IPS DF 6.9 (cell line): ENCODE results near the gene NUBP2.
"Not testable (repeated sequence)": the region's sequence is repeated elsewhere in the genome, so short reads cannot be mapped to it uniquely, and the experiment has no call there.

Experiments used
- DNase-seq: peaks from one replicate; pipeline ENCODE4 v3.0.0-alpha.2; 2013; ENCODE audit warnings: low read depth, low spot score
- H3K27ac ChIP-seq: one replicate; pipeline ENCODE4 v1.5.1; 2013; ENCODE audit warnings: low read length, control low read depth
- H3K27me3 ChIP-seq: 2 replicates; pipeline ENCODE4 v1.6.1; 2013; ENCODE audit warnings: mild to moderate bottlenecking, low read length; ENCODE audit not compliant: control insufficient read depth, insufficient read depth
- H3K36me3 ChIP-seq: 2 replicates; pipeline ENCODE4 v1.6.1; 2013; ENCODE audit warnings: low read length; ENCODE audit not compliant: control insufficient read depth, insufficient read depth
- H3K4me1 ChIP-seq: 2 replicates; pipeline ENCODE4 v1.6.1; 2013; ENCODE audit warnings: low read length; ENCODE audit not compliant: control insufficient read depth, insufficient read depth
- H3K4me3 ChIP-seq: 2 replicates; pipeline ENCODE4 v1.5.1; 2013; ENCODE audit warnings: mild to moderate bottlenecking, low read length
- H3K9me3 ChIP-seq: 2 replicates; pipeline ENCODE4 v1.6.1; 2013; ENCODE audit warnings: low read length, inconsistent platforms; ENCODE audit not compliant: control insufficient read depth, insufficient read depth
- WGBS: extraction: QIAGEN DNeasy Blood & Tissue Kit; methylation state at CpG from one replicate; pipeline ENCODE4 v1.1.7; 2013; ENCODE audit warnings: mixed read lengths, missing lambda C conversion rate; ENCODE audit not compliant: insufficient read length, insufficient coverage; 5-methylcytosine and 5-hydroxymethylcytosine counted together

Gene NUBP2

GRCh38 chr16:1792836-1793577 lies 10.2 kb downstream of the NUBP2 start:
- no peak overlapping the region for H3K27ac ChIP-seq
- peaks cover 14% of the 10 kb centered on the region for H3K36me3 ChIP-seq
- H3K9me3 ChIP-seq: no peaks in the 10 kb centered on the region; the same call in 1 of the 2 replicates
- no peaks in the 10 kb centered on the region for H3K27me3 ChIP-seq
- H3K4me3 ChIP-seq: no peak overlapping the region
- no CpG with 5 or more reads among the region's 33 CpGs for WGBS
- no peaks in the 10 kb centered on the region; the same call in 1 of the 2 replicates for H3K4me1 ChIP-seq
- no peak for DNase-seq

DNA sequence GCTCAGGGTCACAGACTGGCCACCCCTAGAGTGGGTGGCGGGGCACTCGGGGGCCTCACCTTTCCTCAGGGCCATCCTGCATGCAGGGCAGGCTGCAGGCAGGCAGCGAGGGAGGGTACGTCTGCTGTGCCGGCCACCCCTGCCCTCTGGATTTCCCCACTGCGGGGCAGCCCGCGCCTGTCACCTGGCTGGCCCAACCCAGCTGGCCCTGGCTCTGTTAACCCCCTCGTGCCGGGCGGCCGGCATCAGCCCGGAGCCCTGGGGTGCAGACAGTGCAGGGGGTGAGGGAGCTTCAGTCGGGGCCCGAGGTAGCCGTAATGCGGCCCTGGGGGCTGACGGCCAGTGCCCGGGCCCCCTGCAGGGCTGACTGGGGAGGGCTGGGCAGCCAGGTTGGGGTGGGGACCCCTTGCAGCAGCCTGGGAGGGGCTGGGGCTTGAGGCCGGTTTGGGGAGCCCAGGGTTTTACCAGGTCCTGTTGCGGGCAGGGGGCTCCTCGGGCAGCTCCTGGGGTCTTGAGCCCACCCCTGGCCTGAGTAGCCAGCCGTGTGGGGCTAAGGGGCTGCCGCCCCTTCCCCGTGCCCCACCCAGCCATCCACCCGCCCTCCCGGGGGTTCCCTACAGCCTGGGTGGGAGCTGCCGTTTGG lies 10.9 kb downstream of the NUBP2 start, which contains the start of gene IGFALS:
IGFALS (minus strand) TSS at position 128 of the 643 bp plus-strand sequence; CDS start at position 75, 53 bp downstream.
- no peaks in the 10 kb centered on the region; the same call in 1 of the 2 replicates for H3K4me1 ChIP-seq
- H3K4me3 ChIP-seq: no peak within 1 kb of the TSS
- no peak within 1 kb of the TSS for H3K27ac ChIP-seq
- peaks cover 1% of the 10 kb centered on the region for H3K9me3 ChIP-seq
- H3K36me3 ChIP-seq: peaks cover 7% of the 10 kb centered on the region
- H3K27me3 ChIP-seq: no peaks in the 10 kb centered on the region
- no CpG with 5 or more reads among the region's 28 CpGs for WGBS
- DNase-seq: no peak

DNA sequence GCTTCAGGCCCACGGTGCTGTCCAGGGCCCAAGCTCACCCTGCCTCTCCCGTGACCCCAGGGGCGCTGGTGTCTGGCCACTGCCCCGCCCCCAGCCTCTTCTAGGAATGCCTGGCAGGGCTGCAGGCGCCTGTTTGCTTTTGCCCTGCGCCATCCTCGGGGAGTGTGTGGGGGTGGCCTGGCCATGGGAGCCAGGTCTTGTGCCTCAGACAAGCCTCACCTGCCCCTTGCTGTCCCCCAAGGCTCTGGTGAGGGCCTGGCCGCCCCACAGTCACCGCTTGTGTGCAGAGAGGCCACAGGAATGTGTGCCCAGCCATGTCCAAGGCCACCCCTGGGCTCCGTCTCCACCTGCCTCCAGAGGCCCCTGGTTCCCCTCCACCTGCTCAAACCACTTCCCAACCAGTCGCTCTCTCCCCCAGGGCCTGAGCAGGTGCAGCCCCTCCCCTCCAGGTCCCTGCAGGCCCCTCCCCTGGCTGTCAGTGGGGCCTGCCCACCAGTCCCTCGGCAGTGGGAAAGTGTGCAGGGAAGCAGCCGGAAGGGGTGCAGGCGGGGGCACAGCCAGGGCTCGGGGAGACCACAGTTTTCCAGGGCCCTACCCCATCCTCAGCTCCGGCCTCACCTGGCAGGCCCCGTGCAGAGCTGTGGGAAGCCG lies 11.6 kb downstream of the NUBP2 start:
- no peaks in the 10 kb centered on the region for H3K27me3 ChIP-seq
- peaks cover 3% of the 10 kb centered on the region for H3K9me3 ChIP-seq
- peaks cover 3% of the 10 kb centered on the region for H3K36me3 ChIP-seq
- DNase-seq: no peak
- H3K27ac ChIP-seq: no peak overlapping the region
- H3K4me3 ChIP-seq: no peak overlapping the region
- no peaks in the 10 kb centered on the region; the same call in 1 of the 2 replicates for H3K4me1 ChIP-seq
- WGBS: no CpG with 5 or more reads among the region's 18 CpGs

GRCh38 chr16:1794908-1795666 lies 12.3 kb downstream of the NUBP2 start:
- Histone ChIP-seq H3K4me1 (no peaks in the 10 kb centered on the region; the same call in 1 of the 2 replicates), H3K9me3 (peaks cover 3% of the 10 kb centered on the region), H3K27ac (no peak overlapping the region), H3K27me3 (no peaks in the 10 kb centered on the region), H3K36me3 (peaks cover 3% of the 10 kb centered on the region), H3K4me3 (no peak overlapping the region; the same call in 1 of the 2 replicates)
- DNase-seq: no peak
- no CpG with 5 or more reads among the region's 32 CpGs for whole genome bisulfite sequencing

GRCh38 chr16:1799263-1799662 lies 16.5 kb downstream of the NUBP2 start:
- not testable (repeated sequence) for H3K9me3 ChIP-seq, H3K36me3 ChIP-seq, H3K4me1 ChIP-seq, DNase-seq, H3K4me3 ChIP-seq, H3K27ac ChIP-seq, H3K27me3 ChIP-seq
- WGBS: no CpG with 5 or more reads among the region's 5 CpGs

DNA sequence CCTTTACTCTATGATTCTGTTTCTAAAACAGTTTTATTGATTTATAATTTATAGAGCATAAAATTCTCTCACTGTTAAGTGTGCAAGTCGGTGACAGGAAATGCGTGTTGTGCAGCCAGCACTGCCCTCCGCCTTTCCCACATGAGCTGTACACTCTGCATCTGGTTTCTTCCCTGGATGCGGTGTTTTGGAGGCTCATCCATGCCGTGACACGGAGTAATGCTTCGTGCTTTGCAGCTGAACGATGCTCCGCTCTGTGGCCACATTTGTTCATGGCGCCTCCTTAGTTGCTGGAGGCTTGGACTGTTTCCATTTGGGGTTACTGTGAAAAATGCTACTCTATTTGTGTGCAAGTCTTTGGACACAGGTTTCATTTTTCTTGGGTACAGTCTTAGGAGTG lies 17.9 kb downstream of the NUBP2 start:
- Histone ChIP-seq H3K36me3 (no peaks in the 10 kb centered on the region), H3K27ac (no peak overlapping the region), H3K4me1 (no peaks in the 10 kb centered on the region), H3K4me3 (no peak overlapping the region), H3K9me3 (peaks cover 3% of the 10 kb centered on the region), H3K27me3 (no peaks in the 10 kb centered on the region)
- DNase-seq: no peak
- WGBS: no CpG with 5 or more reads among the region's 10 CpGs

GRCh38 chr16:1807626-1808025 lies 24.9 kb downstream of the NUBP2 start:
- Histone ChIP-seq H3K36me3 (no peaks in the 10 kb centered on the region), H3K27ac (no peak overlapping the region), H3K4me3 (no peak overlapping the region), H3K9me3 (no peaks in the 10 kb centered on the region; the same call in 1 of the 2 replicates), H3K27me3 (no peaks in the 10 kb centered on the region), H3K4me1 (no peaks in the 10 kb centered on the region)
- no CpG with 5 or more reads among the region's 10 CpGs for WGBS
- DNase-seq: no peak

- Histone ChIP-seq H3K4me3 (no peak overlapping the region), H3K9me3 (no peaks in the 10 kb centered on the region; the same call in 1 of the 2 replicates), H3K4me1 (no peaks in the 10 kb centered on the region), H3K36me3 (no peaks in the 10 kb centered on the region), H3K27ac (no peak overlapping the region), H3K27me3 (no peaks in the 10 kb centered on the region)
- no CpG with 5 or more reads among the region's 18 CpGs for WGBS
- DNase-seq: no peak
These were observed 25.9 kb downstream of the NUBP2 start for GRCh38 chr16:1808691-1809090.

- no peaks in the 10 kb centered on the region for H3K4me1 ChIP-seq
- no CpG with 5 or more reads among the region's 28 CpGs for WGBS
- DNase-seq: no peak
- no peak overlapping the region for H3K27ac ChIP-seq
- H3K36me3 ChIP-seq: no peaks in the 10 kb centered on the region
- no peaks in the 10 kb centered on the region; the same call in 1 of the 2 replicates for H3K9me3 ChIP-seq
- no peak overlapping the region for H3K4me3 ChIP-seq
- no peaks in the 10 kb centered on the region for H3K27me3 ChIP-seq
These were observed 26.6 kb downstream of the NUBP2 start for GRCh38 chr16:1809281-1809801.

- Histone ChIP-seq H3K27ac (no peak overlapping the region), H3K4me3 (no peak overlapping the region), H3K9me3 (no peaks in the 10 kb centered on the region), H3K4me1 (no peaks in the 10 kb centered on the region), H3K36me3 (no peaks in the 10 kb centered on the region), H3K27me3 (no peaks in the 10 kb centered on the region)
- WGBS: no CpG with 5 or more reads among the region's 16 CpGs
- no peak for DNase-seq
These were observed 27.3 kb downstream of the NUBP2 start for GRCh38 chr16:1810106-1810505.
